Peyer's patch (tissue), 4 donors: Measurements from ENCODE around the gene PYGM. TPM values are rescaled to one million over a fixed set of nuclear protein-coding genes. Genes with fewer than 3 reads are reported as not detected.
A peak's percentile ranks its signal among the peaks of the same experiment; 100 is the strongest.

Experiments
- DNase-seq, 3 donors: peaks; one replicate each; pipeline ENCODE4 v3.0.0-alpha.2; 2017 to 2019
- H3K27ac ChIP-seq, 4 donors: fragments of 200-600 bp; sonication (generic); one replicate each; pipeline ENCODE4 v1.5.1; 2016 to 2019
- H3K27me3 ChIP-seq, 2 donors: fragments of 200-600 bp; sonication (generic); one replicate each; pipeline ENCODE4 v1.5.1; 2019
- H3K36me3 ChIP-seq, 3 donors: fragments of 200-600 bp; sonication (generic); one replicate each; pipeline ENCODE4 v1.5.1; 2016 to 2019
- H3K4me1 ChIP-seq, 4 donors: fragments of 200-600 bp; sonication (generic); one replicate each; pipeline ENCODE4 v1.5.1; 2016 to 2019
- H3K4me3 ChIP-seq, 4 donors: fragments of 200-600 bp; sonication (generic); 1 replicate in 3 of 4; 2 replicates in 1 of 4; pipeline ENCODE4 v1.5.1; 2016 to 2019; ENCODE audit warnings: mild to moderate bottlenecking in 1 of 4
- H3K9me3 ChIP-seq, 4 donors: fragments of 200-600 bp; sonication (generic); one replicate each; pipeline ENCODE4 v1.5.1; 2016 to 2019; ENCODE audit warnings: mild to moderate bottlenecking in 1 of 4
- CTCF ChIP-seq, 6 experiments: fragments of 450-650 bp in 4 of 6; fragments of 200-600 bp in 2 of 6; sonication (generic) in 1 of 6; IDR thresholded peaks; one replicate each; pipeline ENCODE4 v1.5.1; 2017 to 2019; ENCODE audit warnings: antibody characterized with exemption in 6 of 6, mild to moderate bottlenecking in 3 of 6, moderate library complexity in 1 of 6
- POLR2A ChIP-seq, 2 donors: fragments of 450-650 bp; IDR thresholded peaks; one replicate each; pipeline ENCODE4 v1.5.1; 2017; ENCODE audit warnings: antibody characterized with exemption in 2 of 2, mild to moderate bottlenecking in 2 of 2, moderate library complexity in 2 of 2
- total RNA-seq, 4 donors: library from RNA; depleted of rRNA; stranded (reverse); fragments of >200 nt; gene quantifications; one replicate each; pipeline ENCODE4 v1.1.0, GENCODE V29; 2016

The PYGM gene
- total RNA-seq, 4 donors from 2014 or later, result 2.4 to 5.0 (median 2.5) TPM; not detected in 1

GRCh38 chr11:64716473-64717267, 43.1 kb downstream of the PYGM start:
- Histone ChIP-seq H3K27ac (no peak overlapping the region), H3K4me1 (peaks cover 0 to 22% (median 10%) of the 10 kb centered on the region in 4 donors), H3K9me3 (no peaks in the 10 kb centered on the region), H3K36me3 (no peaks in the 10 kb centered on the region), H3K4me3 (no peak overlapping the region), H3K27me3 (peaks cover 0 to 35% of the 10 kb centered on the region in 2 donors)
- TF ChIP-seq POLR2A (IDR thresholded peaks at IDR 0.05) (no peak), CTCF (IDR thresholded peaks at IDR 0.05) (no peak)
- DNase-seq, result no peak

- TF ChIP-seq CTCF (IDR thresholded peaks at IDR 0.05), result no peak
- TF ChIP-seq POLR2A (IDR thresholded peaks at IDR 0.05), result no peak
- no peaks in the 10 kb centered on the region for H3K36me3 ChIP-seq
- H3K27me3 ChIP-seq, result peaks cover 0 to 43% of the 10 kb centered on the region in 2 donors
- no peak overlapping the region for H3K4me3 ChIP-seq
- no peaks in the 10 kb centered on the region for H3K9me3 ChIP-seq
- DNase-seq, result no peak
- peaks cover 0 to 22% (median 10%) of the 10 kb centered on the region in 4 donors for H3K4me1 ChIP-seq
- H3K27ac ChIP-seq, result no peak overlapping the region
Observed at GRCh38 chr11:64715756-64716472, 43.9 kb downstream of the PYGM start.

GRCh38 chr11:64715110-64715509, 44.7 kb downstream of the PYGM start:
- no peak for DNase-seq
- no peak overlapping the region for H3K4me3 ChIP-seq
- no peaks in the 10 kb centered on the region for H3K36me3 ChIP-seq
- no peaks in the 10 kb centered on the region for H3K9me3 ChIP-seq
- peaks cover 0 to 49% of the 10 kb centered on the region in 2 donors for H3K27me3 ChIP-seq
- peaks cover 0 to 22% (median 10%) of the 10 kb centered on the region in 4 donors for H3K4me1 ChIP-seq
- TF ChIP-seq CTCF (IDR thresholded peaks at IDR 0.05) (no peak), POLR2A (IDR thresholded peaks at IDR 0.05) (no peak)
- no peak overlapping the region for H3K27ac ChIP-seq

- H3K4me3 ChIP-seq, result no peak overlapping the region
- H3K4me1 ChIP-seq, result peaks cover 0 to 22% (median 10%) of the 10 kb centered on the region in 4 donors
- DNase-seq, result no peak
- H3K27ac ChIP-seq, result no peak overlapping the region
- H3K9me3 ChIP-seq, result no peaks in the 10 kb centered on the region
- no peaks in the 10 kb centered on the region for H3K36me3 ChIP-seq
- H3K27me3 ChIP-seq, result peaks cover 0 to 50% of the 10 kb centered on the region in 2 donors
- TF ChIP-seq CTCF (IDR thresholded peaks at IDR 0.05) (no peak), POLR2A (IDR thresholded peaks at IDR 0.05) (no peak)
Observed at GRCh38 chr11:64714666-64715065, 45.1 kb downstream of the PYGM start.

GRCh38 chr11:64713781-64714363, 45.9 kb downstream of the PYGM start:
- H3K27me3 ChIP-seq, result peaks cover 0 to 50% of the 10 kb centered on the region in 2 donors
- no peaks in the 10 kb centered on the region for H3K9me3 ChIP-seq
- H3K36me3 ChIP-seq, result no peaks in the 10 kb centered on the region
- no peak overlapping the region for H3K27ac ChIP-seq
- peak overlapping the region in 2 of 4 donors; percentile 14 to 31 for H3K4me3 ChIP-seq
- H3K4me1 ChIP-seq, result peaks cover 0 to 22% (median 10%) of the 10 kb centered on the region in 4 donors
- TF ChIP-seq POLR2A (IDR thresholded peaks at IDR 0.05), result no peak
- no peak for TF ChIP-seq CTCF (IDR thresholded peaks at IDR 0.05)
- DNase-seq, result no peak
